Urinary bladder (tissue), 4 donors: ENCODE data around the gene TTC9C. TPM values are rescaled to one million over a fixed set of nuclear protein-coding genes. Genes with fewer than 3 reads are reported as not detected.
"Not testable (repeated sequence)": the region's sequence is repeated elsewhere in the genome, so short reads cannot be mapped to it uniquely, and the experiment has no call there.

ENCODE experiments used
- DNase-seq: peaks from one replicate; pipeline ENCODE4 v3.0.0-alpha.2; 2015; ENCODE audit errors: extremely low spot score
- H3K27ac ChIP-seq: one replicate; pipeline ENCODE4 v1.5.1; 2013; ENCODE audit warnings: low read depth, mild to moderate bottlenecking, moderate library complexity
- H3K36me3 ChIP-seq: one replicate; pipeline ENCODE4 v1.6.1; 2013; ENCODE audit warnings: mild to moderate bottlenecking, moderate library complexity; ENCODE audit not compliant: insufficient read depth
- H3K4me1 ChIP-seq: one replicate; pipeline ENCODE4 v1.6.1; 2013; ENCODE audit warnings: mild to moderate bottlenecking, moderate library complexity; ENCODE audit not compliant: insufficient read depth
- H3K4me3 ChIP-seq: one replicate; pipeline ENCODE4 v1.5.1; 2013; ENCODE audit warnings: low read depth, low read length
- WGBS: extraction: QIAGEN DNeasy Blood & Tissue Kit; methylation state at CpG from one replicate; pipeline ENCODE4 v1.1.7; 2013; 5-methylcytosine and 5-hydroxymethylcytosine counted together
- polyA plus RNA-seq: library from polyadenylated mRNA; stranded (reverse); fragments of 200-250 nt; gene quantifications from one replicate; pipeline ENCODE4 v1.2.3, GENCODE V29; 2013
- total RNA-seq: library from RNA; depleted of rRNA; stranded (reverse); fragments of >200 nt; gene quantifications from one replicate; pipeline ENCODE4 v1.2.3, GENCODE V29; 2014
- donor health status: healthy with polysubstance abuse.
- donor health status: healthy.

TTC9C gene
- total and polyA plus RNA-seq, 2 donors, result 27.3 to 35.6 TPM

DNA sequence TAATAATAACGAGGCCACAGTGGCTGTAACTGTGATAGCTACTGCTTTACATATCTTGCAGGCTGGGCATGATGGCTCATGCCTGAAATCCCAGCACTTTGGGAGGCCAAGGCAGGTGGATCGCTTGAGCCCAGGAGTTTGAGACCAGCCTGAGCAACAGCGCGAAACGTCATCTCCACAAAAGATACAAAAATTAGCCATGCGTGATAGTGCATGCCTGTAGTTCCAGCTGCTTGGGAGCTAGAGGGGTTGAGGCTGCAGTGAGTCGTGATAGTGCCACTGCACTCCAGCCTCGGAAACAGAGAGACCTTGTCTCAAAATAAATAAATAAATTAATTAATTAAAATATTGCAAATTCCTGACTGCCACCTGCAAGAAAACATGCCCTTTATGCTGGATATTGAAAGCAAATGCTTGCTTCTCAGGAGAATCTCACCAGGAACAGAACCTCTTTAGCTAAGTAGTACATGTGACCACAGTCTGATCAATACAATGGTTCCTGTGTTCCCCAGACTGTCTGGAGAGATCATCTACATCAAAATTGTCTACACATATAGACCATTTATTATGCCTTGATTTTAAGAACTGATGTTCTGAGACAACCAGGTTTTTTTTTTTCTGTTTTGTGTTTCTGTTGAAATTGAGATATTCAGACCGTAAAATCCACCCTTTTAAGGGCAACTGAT lies 19.3 kb downstream of the TTC9C start:
- WGBS, result 81% methylated on average over 9 of the region's 9 CpGs
- DNase-seq, result no peak
- no peak overlapping the region for H3K27ac ChIP-seq
- no peaks in the 10 kb centered on the region for H3K36me3 ChIP-seq
- H3K4me1 ChIP-seq, result no peaks in the 10 kb centered on the region
- H3K4me3 ChIP-seq, result no peak overlapping the region

- H3K36me3 ChIP-seq, H3K27ac ChIP-seq, H3K4me1 ChIP-seq, DNase-seq, H3K4me3 ChIP-seq: not testable (repeated sequence)
- 92% methylated on average over 5 of the region's 5 CpGs for WGBS
Measured at GRCh38 chr11:62749931-62750330, 21.6 kb downstream of the TTC9C start.

- DNase-seq, result no peak
- H3K4me3 ChIP-seq, result no peak overlapping the region
- no peaks in the 10 kb centered on the region for H3K36me3 ChIP-seq
- H3K27ac ChIP-seq, result no peak overlapping the region
- 95% methylated on average over 14 of the region's 14 CpGs for WGBS
- no peaks in the 10 kb centered on the region for H3K4me1 ChIP-seq
Measured at GRCh38 chr11:62752177-62752785, 24.0 kb downstream of the TTC9C start.

DNA sequence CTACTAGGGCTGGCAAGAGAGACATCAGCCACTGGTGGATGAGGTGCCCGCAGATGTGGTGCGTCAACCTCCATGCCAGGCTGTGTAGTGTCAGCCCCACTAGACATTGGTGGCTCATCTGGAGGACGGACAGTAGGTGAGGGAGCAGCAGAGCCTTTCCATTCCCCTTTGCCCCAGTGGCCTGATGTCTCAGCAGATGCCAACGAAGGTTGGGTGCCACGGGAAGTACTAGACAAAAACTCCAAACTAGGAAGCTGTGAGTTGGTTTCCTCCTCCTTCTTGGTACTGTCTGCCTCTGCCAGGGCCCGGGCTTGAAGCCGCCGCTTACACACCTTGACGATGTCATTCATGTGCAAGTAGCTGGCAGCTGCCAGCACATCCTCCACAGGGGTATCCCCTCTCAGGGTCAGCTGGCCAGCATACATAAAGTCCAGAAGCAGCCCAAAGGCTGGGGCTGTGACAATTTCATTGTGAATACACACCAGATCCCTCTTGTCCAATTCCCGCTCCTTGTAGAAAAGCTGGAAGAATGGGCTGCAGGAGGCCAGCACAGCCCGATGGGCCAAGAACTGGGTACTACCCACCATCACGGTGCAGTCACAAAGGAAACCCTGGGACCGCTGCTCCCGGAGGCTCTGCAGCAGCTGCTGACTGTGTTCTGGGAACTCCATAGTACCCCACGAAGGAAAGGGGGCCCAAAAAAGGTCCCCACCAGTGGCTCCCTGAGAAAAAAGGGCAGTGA lies 24.9 kb downstream of the TTC9C start:
- no peaks in the 10 kb centered on the region for H3K36me3 ChIP-seq
- DNase-seq, result no peak
- peak overlapping the region; percentile 53 for H3K4me3 ChIP-seq
- 86% methylated on average over 15 of the region's 15 CpGs for WGBS
- H3K27ac ChIP-seq, result no peak overlapping the region
- no peaks in the 10 kb centered on the region for H3K4me1 ChIP-seq

- WGBS, result under 1% methylated on average over 47 of the region's 47 CpGs
- peak within 1 kb of the TSS; percentile 53 for H3K4me3 ChIP-seq
Measured at GRCh38 chr11:62753736-62754603, 25.7 kb downstream of the TTC9C start, which contains the start of gene ZBTB3. ZBTB3 (minus strand) TSS chr11:62754160; CDS start chr11:62753664, 496 bp downstream.

DNA sequence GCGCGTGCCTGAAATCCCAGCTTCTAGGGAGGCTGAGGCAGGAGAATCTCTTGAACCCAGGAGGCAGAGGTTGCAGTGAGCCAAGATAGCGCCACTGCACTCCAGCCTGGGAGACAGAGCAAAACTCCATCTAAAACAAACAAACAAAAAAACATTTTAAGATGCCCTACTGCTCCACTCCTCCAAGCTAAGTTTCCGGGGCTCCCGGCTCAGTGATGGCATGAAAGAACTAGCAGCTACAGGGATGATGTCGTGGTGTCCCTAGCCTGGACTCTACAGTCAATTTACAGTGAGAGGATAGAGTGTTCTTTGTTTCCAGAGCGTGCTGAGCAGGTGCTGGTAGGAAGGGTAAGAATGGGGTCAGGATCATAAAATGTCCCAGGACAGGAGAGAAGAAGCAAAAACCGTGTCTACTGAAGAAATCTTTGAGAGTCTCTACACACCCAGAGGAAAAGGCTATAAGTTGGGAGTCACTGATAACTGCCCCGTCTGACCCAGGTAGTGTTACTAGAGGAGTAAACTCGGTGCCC lies 26.9 kb downstream of the TTC9C start:
- H3K4me1 ChIP-seq, result no peaks in the 10 kb centered on the region
- no peak overlapping the region for H3K27ac ChIP-seq
- H3K36me3 ChIP-seq, result no peaks in the 10 kb centered on the region
- 79% methylated on average over 10 of the region's 10 CpGs for WGBS
- no peak for DNase-seq
- H3K4me3 ChIP-seq, result no peak overlapping the region

More at GRCh38 chr11:62753736-62754603, 25.7 kb downstream of the TTC9C start, which contains the start of gene ZBTB3:
- Histone ChIP-seq H3K27ac (peak within 1 kb of the TSS; percentile 80), H3K36me3 (no peaks in the 10 kb centered on the region), H3K4me1 (no peaks in the 10 kb centered on the region)
- peak; percentile 98 for DNase-seq

DNA sequence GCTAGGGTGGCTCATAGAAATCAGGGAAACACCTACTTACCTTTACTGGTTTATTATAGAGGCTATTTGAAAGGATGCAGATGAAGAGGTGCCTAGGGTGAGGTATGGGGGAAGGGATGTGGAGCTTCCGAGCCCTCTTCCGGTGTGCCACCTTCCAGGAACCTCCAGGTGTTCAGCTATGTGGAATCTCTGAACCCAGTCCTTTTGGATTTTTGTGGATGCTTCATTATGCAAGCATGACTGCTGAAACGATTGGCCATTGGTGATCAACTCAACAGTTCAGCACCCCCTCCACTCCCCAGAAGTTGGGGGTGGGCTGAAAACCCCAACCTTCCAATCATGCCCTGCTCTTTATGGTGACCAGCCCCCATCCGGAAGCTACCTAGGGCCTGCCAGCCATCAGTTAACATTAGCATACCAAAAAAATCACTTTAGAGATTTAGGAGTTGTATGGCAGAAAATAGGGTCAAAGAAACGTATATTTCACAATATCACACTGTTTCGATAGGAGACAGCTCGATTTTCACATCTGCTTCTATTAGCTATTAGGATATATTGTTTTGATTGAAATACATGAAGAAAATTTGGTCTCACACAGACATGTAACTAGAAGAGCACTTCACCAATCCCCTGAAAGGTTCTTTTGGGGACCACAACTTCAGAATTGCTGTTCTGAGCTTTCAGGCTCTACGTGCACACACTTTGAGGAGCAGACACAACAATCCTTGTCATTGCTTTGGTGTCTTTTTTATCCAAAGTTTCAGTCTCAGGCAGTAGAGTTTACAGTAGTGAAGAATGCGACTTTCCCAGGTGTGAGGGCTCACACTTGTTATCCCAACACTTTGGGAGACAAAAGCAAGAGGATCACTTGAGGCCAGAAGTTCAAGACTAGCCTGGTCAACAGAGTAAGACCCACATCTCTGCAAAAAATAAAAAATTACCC lies 29.8 kb downstream of the TTC9C start:
- DNase-seq, result no peak
- Histone ChIP-seq H3K27ac (no peak overlapping the region), H3K36me3 (no peaks in the 10 kb centered on the region), H3K4me1 (no peaks in the 10 kb centered on the region), H3K4me3 (no peak overlapping the region)
- 41% methylated on average over 9 of the region's 9 CpGs for WGBS

GRCh38 chr11:62760867-62761227 lies 32.6 kb downstream of the TTC9C start:
- H3K27ac ChIP-seq, H3K4me3 ChIP-seq, DNase-seq, H3K4me1 ChIP-seq, H3K36me3 ChIP-seq: not testable (repeated sequence)
- WGBS, result 38% methylated on average over 9 of the region's 9 CpGs

DNA sequence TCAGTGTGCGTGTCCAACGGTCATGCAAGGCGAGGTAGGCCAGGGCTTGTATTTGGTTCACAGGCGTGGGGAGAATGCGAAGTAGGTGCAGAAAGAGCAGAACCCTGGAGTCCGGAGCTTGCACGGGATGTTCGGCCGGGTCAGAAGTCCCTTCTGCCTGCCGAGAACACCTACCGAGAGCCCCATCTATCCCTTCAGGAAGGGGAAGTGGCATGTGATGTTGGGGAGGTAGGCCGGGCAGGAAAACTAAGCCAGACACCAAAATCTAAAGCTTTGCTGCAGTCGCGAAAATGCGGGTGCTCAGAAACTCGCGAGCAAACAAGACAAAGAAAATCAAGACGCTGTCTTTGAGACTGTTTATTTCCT lies 42.5 kb downstream of the TTC9C start:
- H3K4me3 ChIP-seq, result peak overlapping the region; percentile 58
- under 1% methylated on average over 18 of the region's 18 CpGs for whole genome bisulfite sequencing
- no peak for DNase-seq
- H3K27ac ChIP-seq, result peak overlapping the region; percentile 59
- H3K36me3 ChIP-seq, result peaks cover 4% of the 10 kb centered on the region
- no peaks in the 10 kb centered on the region for H3K4me1 ChIP-seq

DNA sequence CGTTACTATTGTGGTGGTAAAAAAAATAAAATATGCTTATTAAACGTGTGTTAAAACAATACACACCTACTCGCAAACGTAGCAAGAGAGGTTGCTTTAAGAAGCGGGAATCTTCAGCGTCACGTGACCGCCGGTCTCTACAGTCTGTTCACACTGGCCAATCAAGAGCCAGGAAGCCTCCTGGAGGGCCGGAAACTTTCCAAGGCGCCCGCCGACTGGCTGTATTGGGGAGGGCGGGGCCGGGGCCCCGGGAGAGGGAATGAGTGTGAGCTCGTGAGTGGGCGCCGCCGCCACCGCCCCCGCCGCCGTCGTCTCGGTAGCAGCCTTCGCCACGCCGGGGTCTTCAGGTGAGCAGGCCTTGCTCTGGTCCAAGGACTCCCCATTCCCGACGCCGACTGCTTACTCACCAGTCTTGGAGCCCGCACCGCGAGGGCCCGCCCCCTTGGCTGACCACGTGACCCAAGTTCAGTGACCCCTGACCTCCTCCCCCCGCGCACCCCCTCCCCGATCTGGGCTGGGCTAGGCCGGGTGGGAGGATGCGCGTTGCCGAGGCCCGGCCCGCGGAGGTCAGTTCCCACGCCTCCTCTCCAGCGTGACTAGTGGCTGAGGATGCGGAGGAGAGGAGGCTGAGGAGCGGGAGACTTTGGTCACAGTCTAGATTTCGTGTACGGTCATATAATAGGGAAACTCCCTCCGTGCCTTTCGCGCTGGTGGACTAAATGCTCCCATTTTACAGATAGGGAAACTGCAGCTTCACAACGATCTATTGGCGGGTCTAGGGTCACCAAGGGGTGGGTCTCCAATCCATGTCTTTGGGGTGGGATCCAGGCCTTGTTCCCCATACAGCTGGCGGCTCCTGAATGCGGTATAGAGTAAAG lies 43.1 kb downstream of the TTC9C start, which contains the start of gene TAF6L:
TSS of gene TAF6L (plus strand) at position 253 of the 878 bp plus-strand sequence. CDS start 4,388 bp downstream, outside the sequence.
- DNase-seq, result peak; percentile 93
- peaks cover 1% of the 10 kb centered on the region for H3K36me3 ChIP-seq
- H3K4me1 ChIP-seq, result no peaks in the 10 kb centered on the region
- WGBS, result 2% methylated on average over 60 of the region's 60 CpGs
- peak within 1 kb of the TSS; percentile 96 for H3K27ac ChIP-seq
- peak within 1 kb of the TSS; percentile 58 for H3K4me3 ChIP-seq

GRCh38 chr11:62774407-62774806 lies 46.1 kb downstream of the TTC9C start:
- no peaks in the 10 kb centered on the region for H3K36me3 ChIP-seq
- 89% methylated on average over 6 of the region's 6 CpGs for WGBS
- H3K4me1 ChIP-seq, result no peaks in the 10 kb centered on the region
- H3K4me3 ChIP-seq, result no peak overlapping the region
- no peak overlapping the region for H3K27ac ChIP-seq
- DNase-seq, result no peak
